K562 (cell line): ENCODE measurements around the gene PHF21B. TPM values are rescaled to one million over a fixed set of nuclear protein-coding genes. Genes with fewer than 3 reads are reported as not detected.

ENCODE experiments used
- ATAC-seq: fragments of 200-7000 bp; cut with Tn5 transposase; 3 replicates; pipeline ENCODE4 v1.9.1; 2020; ENCODE audit warnings: moderate library complexity
- BruUV-seq: library from RNA; stranded (reverse); fragments of 400-500 nt; replicated peaks from 2 replicates; lab custom pipeline; 2021; lab: Mats Ljungman, UMichigan
- CTCF ChIA-PET: fragments of 300-600 bp; formaldehyde crosslinking; extraction: SDS; loops from one replicate; lab custom pipeline; 2021; ENCODE audit warnings: low intra/inter-chr PET ratio; lab: Yijun Ruan, JAX
- POLR2A ChIA-PET: fragments of 300-600, 350-650 bp; sonication (Branson Sonifier 250); formaldehyde crosslinking; extraction: SDS; loops from one replicate; lab custom pipeline; 2021; ENCODE audit warnings: antibody characterized with exemption, inconsistent platforms; lab: Yijun Ruan, JAX
- DNase-seq, 4 experiments: peaks; one replicate each; pipeline versions ENCODE4 v3.0.0 to v3.0.0-alpha.2; 2011 to 2018; ENCODE audit warnings: low spot score in 3 of 4, mixed read lengths in 3 of 4; ENCODE audit errors: extremely low read depth in 1 of 4
- FAIRE-seq: peaks from 2 replicates; lab custom pipeline; 2011; peaks lifted over from hg19 to GRCh38; lab: Jason Lieb, UNC
- H2AFZ ChIP-seq: 2 replicates; pipeline ENCODE4 v1.6.0; 2011; ENCODE audit warnings: low read depth, low read length, control low read depth, inconsistent platforms
- H3K27ac ChIP-seq: fragments of 200-600 bp; 3 replicates; pipeline ENCODE4 v1.8.0; 2011; ENCODE audit warnings: low read depth, mild to moderate bottlenecking, control low read depth, inconsistent platforms, low read length, moderate library complexity, mixed read lengths; ENCODE audit errors: extremely low read depth
- H3K27me3 ChIP-seq, 2 experiments: fragments of 300-600 bp in 1 of 2; 2 replicates in 1 of 2; 3 replicates in 1 of 2; pipeline versions ENCODE4 v1.6.0 to v1.8.0; 2011; ENCODE audit warnings: inconsistent platforms in 2 of 2, low read length in 2 of 2, mild to moderate bottlenecking in 1 of 2, mixed read lengths in 1 of 2, moderate library complexity in 1 of 2; ENCODE audit not compliant: control insufficient read depth in 2 of 2, insufficient read depth in 2 of 2
- H3K36me3 ChIP-seq: fragments of 300-600 bp; 3 replicates; pipeline ENCODE4 v1.8.0; 2011; ENCODE audit warnings: mild to moderate bottlenecking, low read length, inconsistent platforms; ENCODE audit not compliant: control insufficient read depth, insufficient read depth
- H3K4me1 ChIP-seq, 2 experiments: fragments of 200-600 bp in 1 of 2; replicated peaks in 1 of 2; 2 replicates in 1 of 2; 3 replicates in 1 of 2; pipeline versions ENCODE4 v1.5.1 to v1.8.0; 2011; ENCODE audit warnings: inconsistent platforms in 2 of 2, low read length in 2 of 2, mild to moderate bottlenecking in 1 of 2, mixed read lengths in 1 of 2, moderate library complexity in 1 of 2; ENCODE audit not compliant: control insufficient read depth in 2 of 2, insufficient read depth in 2 of 2
- H3K4me2 ChIP-seq: 2 replicates; pipeline ENCODE4 v1.6.1; 2011; ENCODE audit warnings: low read length, control low read depth, inconsistent platforms, mixed read lengths; ENCODE audit not compliant: insufficient read depth
- H3K4me3 ChIP-seq: fragments of 200-600 bp; sonication (generic), shearing (Covaris generic); 2 replicates; pipeline ENCODE4 v1.5.1; 2016; ENCODE audit warnings: control low read depth, inconsistent platforms
- H3K79me2 ChIP-seq: fragments of 200-600 bp; 3 replicates; pipeline ENCODE4 v1.8.0; 2011; ENCODE audit warnings: low read length, inconsistent platforms; ENCODE audit not compliant: control insufficient read depth, insufficient read depth
- H3K9ac ChIP-seq, 2 experiments: 2 replicates each; pipeline versions ENCODE4 v1.6.0 to v1.6.1; 2011; ENCODE audit warnings: low read depth in 2 of 2, low read length in 2 of 2, control low read depth in 1 of 2, inconsistent platforms in 1 of 2, mild to moderate bottlenecking in 1 of 2, mixed read lengths in 1 of 2; ENCODE audit not compliant: insufficient read depth in 1 of 2
- H3K9me1 ChIP-seq: one replicate; pipeline ENCODE4 v1.6.0; 2011; ENCODE audit warnings: inconsistent platforms, mild to moderate bottlenecking, low read length, moderate library complexity; ENCODE audit not compliant: control insufficient read depth, insufficient read depth
- H3K9me3 ChIP-seq: replicated peaks from 2 replicates; pipeline ENCODE4 v1.5.1; 2011; ENCODE audit warnings: low read depth, low read length, inconsistent platforms; ENCODE audit not compliant: control insufficient read depth, insufficient read depth
- H4K20me1 ChIP-seq: replicated peaks from 2 replicates; pipeline ENCODE4 v1.6.1; 2011; ENCODE audit warnings: low read length, inconsistent platforms, mixed read lengths; ENCODE audit not compliant: control insufficient read depth, insufficient read depth
- SLC30A9 ChIP-seq: fragments of 250-450 bp; sonication (Bioruptor Pico); IDR thresholded peaks from 2 replicates; pipeline ENCODE4 v1.8.0; 2022; ENCODE audit warnings: mild to moderate bottlenecking, moderate library complexity
- ZNF143 ChIP-seq: sonication (generic); formaldehyde crosslinking; IDR thresholded peaks from 2 replicates; pipeline ENCODE4 v1.9.0; 2022; ENCODE audit warnings: mild to moderate bottlenecking, missing genetic modification reagents
- WGBS: fragments of 100-300 bp; shearing (Covaris generic); methylation state at CpG from one replicate; pipeline ENCODE4 v1.1.6; 2016; ENCODE audit warnings: low coverage, mixed read lengths; ENCODE audit not compliant: insufficient coverage; ENCODE audit errors: missing lambda C conversion rate; 5-methylcytosine and 5-hydroxymethylcytosine counted together
- in situ Hi-C: fragments of 300-500 bp; cut with MboI; formaldehyde crosslinking; loops from 4 replicates; pipeline ENCODE4 v1.15.0; 2018; ENCODE audit warnings: inconsistent platforms, mixed read lengths
- intact Hi-C: fragments of 100-400 bp; cut with micrococcal nuclease; formaldehyde crosslinking; loops from 2 replicates; pipeline ENCODE4 v1.14.2; 2022
- polyA plus RNA-seq, 8 experiments: library from polyadenylated mRNA; depleted of rRNA in 4 of 8; stranded (reverse) in 5 of 8; unstranded in 3 of 8; fragments of >200 nt; fragmentation: Nextera tagmentation in 2 of 8; fragmentation: Illumina TruSeq in 1 of 8; extraction: Ambion mirVana in 2 of 8; extraction: Trizol in 1 of 8; gene quantifications; 2 replicates each; pipeline versions ENCODE4 v1.2.1 to v1.2.3, GENCODE V29; 2011 to 2014; ENCODE audit warnings: inconsistent platforms in 1 of 8, missing spikeins in 1 of 8
- total RNA-seq, 7 experiments: library from RNA; depleted of rRNA in 6 of 7; stranded (reverse); fragments of >200 nt in 6 of 7; fragmentation: Illumina TruSeq in 2 of 7; extraction: Trizol in 2 of 7; gene quantifications; 2 replicates each; pipeline versions ENCODE4 v1.2.1 to v1.2.3, GENCODE V29; 2011 to 2021; ENCODE audit warnings: low replicate concordance in 1 of 7
- TF ChIP-seq, protein P1 (sequence below), 2 experiments: fragments of 450-650 bp in 1 of 2; sonication (generic) in 1 of 2; formaldehyde crosslinking; conservative IDR thresholded peaks; 2 replicates each; pipeline versions ENCODE4 v1.4.0 to v1.8.1; 2020 to 2022; ENCODE audit warnings: mild to moderate bottlenecking in 1 of 2, missing genetic modification reagents in 1 of 2
- TF ChIP-seq, protein P2 (sequence below): fragments of 250-450 bp; sonication (Bioruptor Pico); IDR thresholded peaks from 2 replicates; pipeline ENCODE4 v1.6.1; 2021; ENCODE audit warnings: mild to moderate bottlenecking
- TF ChIP-seq, protein P3 (sequence below): fragments of 250-450 bp; sonication (Bioruptor Pico); IDR thresholded peaks from 2 replicates; pipeline ENCODE4 v1.5.0; 2020; ENCODE audit warnings: mild to moderate bottlenecking

PHF21B gene
- total and polyA plus RNA-seq, 9 of the 15 experiments (the other 6 are each of a cell fraction or from before 2014, with no cell fraction given): 0.04 TPM; not detected in 8

DNA sequence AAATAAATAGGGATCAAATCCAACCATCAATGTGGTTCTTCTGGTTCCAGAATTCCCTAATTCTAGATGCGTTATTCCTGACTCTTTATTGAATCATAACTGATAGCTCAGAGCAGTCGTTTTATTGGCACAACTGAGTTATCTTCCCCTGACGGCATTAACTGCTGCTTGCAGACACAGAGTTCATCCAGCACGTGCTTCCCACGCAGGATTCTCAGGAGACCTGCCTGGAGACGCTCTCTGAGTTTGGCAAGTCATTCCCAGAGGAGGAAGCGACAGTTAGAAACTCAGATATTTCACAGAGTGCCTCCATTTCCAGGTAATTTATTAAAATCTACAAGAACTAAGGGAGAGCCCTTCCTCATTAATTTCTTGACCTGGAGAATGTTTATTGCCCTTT lies 35.4 kb upstream of the PHF21B start:
- POLR2A ChIA-PET: no interaction called here
- intact Hi-C loops (no loop called here), in situ Hi-C loops (no loop called here)
- TF ChIP-seq ZNF143 (CRISPR knock-in tag): no peak
- TF ChIP-seq, protein P1, sequence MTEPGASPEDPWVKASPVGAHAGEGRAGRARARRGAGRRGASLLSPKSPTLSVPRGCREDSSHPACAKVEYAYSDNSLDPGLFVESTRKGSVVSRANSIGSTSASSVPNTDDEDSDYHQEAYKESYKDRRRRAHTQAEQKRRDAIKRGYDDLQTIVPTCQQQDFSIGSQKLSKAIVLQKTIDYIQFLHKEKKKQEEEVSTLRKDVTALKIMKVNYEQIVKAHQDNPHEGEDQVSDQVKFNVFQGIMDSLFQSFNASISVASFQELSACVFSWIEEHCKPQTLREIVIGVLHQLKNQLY (CRISPR knock-in tag; conservative IDR thresholded peaks at IDR 0.05): no peak
- TF ChIP-seq, protein P2, sequence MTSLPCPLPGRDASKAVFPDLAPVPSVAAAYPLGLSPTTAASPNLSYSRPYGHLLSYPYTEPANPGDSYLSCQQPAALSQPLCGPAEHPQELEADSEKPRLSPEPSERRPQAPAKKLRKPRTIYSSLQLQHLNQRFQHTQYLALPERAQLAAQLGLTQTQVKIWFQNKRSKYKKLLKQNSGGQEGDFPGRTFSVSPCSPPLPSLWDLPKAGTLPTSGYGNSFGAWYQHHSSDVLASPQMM (CRISPR knock-in tag): no peak
- TF ChIP-seq SLC30A9 (CRISPR knock-in tag): no peak
- TF ChIP-seq, protein P3, sequence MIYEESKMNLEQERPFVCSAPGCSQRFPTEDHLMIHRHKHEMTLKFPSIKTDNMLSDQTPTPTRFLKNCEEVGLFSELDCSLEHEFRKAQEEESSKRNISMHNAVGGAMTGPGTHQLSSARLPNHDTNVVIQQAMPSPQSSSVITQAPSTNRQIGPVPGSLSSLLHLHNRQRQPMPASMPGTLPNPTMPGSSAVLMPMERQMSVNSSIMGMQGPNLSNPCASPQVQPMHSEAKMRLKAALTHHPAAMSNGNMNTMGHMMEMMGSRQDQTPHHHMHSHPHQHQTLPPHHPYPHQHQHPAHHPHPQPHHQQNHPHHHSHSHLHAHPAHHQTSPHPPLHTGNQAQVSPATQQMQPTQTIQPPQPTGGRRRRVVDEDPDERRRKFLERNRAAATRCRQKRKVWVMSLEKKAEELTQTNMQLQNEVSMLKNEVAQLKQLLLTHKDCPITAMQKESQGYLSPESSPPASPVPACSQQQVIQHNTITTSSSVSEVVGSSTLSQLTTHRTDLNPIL (CRISPR knock-in tag): no peak
- Histone ChIP-seq H3K4me3 (no peak overlapping the region), H3K9me1 (no peaks in the 10 kb centered on the region), H3K4me2 (no peak overlapping the region), H3K9ac (no peak overlapping the region), H3K36me3 (no peaks in the 10 kb centered on the region), H3K27ac (no peak overlapping the region), H3K9me3 (no peaks in the 10 kb centered on the region), H3K79me2 (no peaks in the 10 kb centered on the region), H2AFZ (no peak overlapping the region), H4K20me1 (no peaks in the 10 kb centered on the region), H3K27me3 (peaks cover 6 to 24% of the 10 kb centered on the region in 2 experiments; a peak in 3 of 5 replicates), H3K4me1 (no peaks in the 10 kb centered on the region)
- CTCF ChIA-PET: no interaction called here
- no TSS peak for BruUV-seq
- WGBS: 0% methylated on average over 4 of the region's 7 CpGs
- FAIRE-seq: no peak
- ATAC-seq: no peak
- DNase-seq: no peak
